Cerebellar cortex (tissue), 1 donor: Measurements from ENCODE around the gene PARD3.

ENCODE experiments used
- DNase-seq: peaks from one replicate; pipeline ENCODE4 v3.0.0-alpha.2; 2015; ENCODE audit warnings: low spot score

The PARD3 gene

GRCh38 chr10:34183016-34183796 lies 631.9 kb downstream of the PARD3 start:
- DNase-seq = no peak

GRCh38 chr10:34181553-34182300 lies 633.4 kb downstream of the PARD3 start:
- DNase-seq = no peak

GRCh38 chr10:34180749-34181148 lies 634.3 kb downstream of the PARD3 start:
- DNase-seq = no peak

- no peak for DNase-seq
Observed at GRCh38 chr10:34179280-34179679, 635.8 kb downstream of the PARD3 start.

- no peak for DNase-seq
Observed at GRCh38 chr10:34178756-34179155, 636.3 kb downstream of the PARD3 start.

GRCh38 chr10:34178196-34178595 lies 636.9 kb downstream of the PARD3 start:
- DNase-seq = no peak

GRCh38 chr10:34177445-34177844 lies 637.7 kb downstream of the PARD3 start:
- DNase-seq = no peak

GRCh38 chr10:34176351-34176750 lies 638.7 kb downstream of the PARD3 start:
- DNase-seq = no peak

GRCh38 chr10:34175121-34175520 lies 640.0 kb downstream of the PARD3 start:
- no peak for DNase-seq

- DNase-seq = no peak
Observed at GRCh38 chr10:34172936-34173533, 642.1 kb downstream of the PARD3 start.

- DNase-seq = no peak
Observed at GRCh38 chr10:34171957-34172527, 643.1 kb downstream of the PARD3 start.

- no peak for DNase-seq
Observed at GRCh38 chr10:34169677-34170076, 645.4 kb downstream of the PARD3 start.

- no peak for DNase-seq
Observed at GRCh38 chr10:34169131-34169530, 646.0 kb downstream of the PARD3 start.

- no peak for DNase-seq
Observed at GRCh38 chr10:34168439-34168838, 646.7 kb downstream of the PARD3 start.

GRCh38 chr10:34166823-34167222 lies 648.3 kb downstream of the PARD3 start:
- DNase-seq = no peak

- DNase-seq = no peak
Observed at GRCh38 chr10:34166354-34166753, 648.7 kb downstream of the PARD3 start.

GRCh38 chr10:34164029-34164428 lies 651.1 kb downstream of the PARD3 start:
- no peak for DNase-seq

GRCh38 chr10:34163075-34163905 lies 651.8 kb downstream of the PARD3 start:
- DNase-seq = no peak

- DNase-seq = no peak
Observed at GRCh38 chr10:34161777-34162370, 653.2 kb downstream of the PARD3 start.

- DNase-seq = no peak
Observed at GRCh38 chr10:34160595-34160994, 654.5 kb downstream of the PARD3 start.

- DNase-seq = no peak
Observed at GRCh38 chr10:34157501-34157900, 657.6 kb downstream of the PARD3 start.
